Endodermal cell (in vitro differentiated cells): ENCODE measurements around the gene TMEM87B. TPM values are rescaled to one million over a fixed set of nuclear protein-coding genes. Genes with fewer than 3 reads are reported as not detected.

ENCODE experiments used
- DNase-seq: peaks from one replicate; pipeline ENCODE4 v3.0.0-alpha.2; 2017
- H3K27ac ChIP-seq: 2 replicates; pipeline ENCODE4 v1.5.1; 2013; ENCODE audit warnings: mild to moderate bottlenecking, low read depth, low read length, moderate library complexity
- H3K27me3 ChIP-seq: 2 replicates; pipeline ENCODE4 v1.6.1; 2013; ENCODE audit warnings: mild to moderate bottlenecking, low read length, moderate library complexity; ENCODE audit not compliant: insufficient read depth, control insufficient read depth, poor library complexity, severe bottlenecking
- H3K36me3 ChIP-seq: 2 replicates; pipeline ENCODE4 v1.7.0; 2013; ENCODE audit warnings: mild to moderate bottlenecking, low read length, moderate library complexity; ENCODE audit not compliant: control insufficient read depth, insufficient read depth
- H3K4me1 ChIP-seq: one replicate; pipeline ENCODE4 v1.7.0; 2013; ENCODE audit warnings: low read length; ENCODE audit not compliant: control insufficient read depth, insufficient read depth
- H3K4me3 ChIP-seq: 2 replicates; pipeline ENCODE4 v1.5.1; 2013; ENCODE audit warnings: mild to moderate bottlenecking, low read length, moderate library complexity
- H3K9ac ChIP-seq: 2 replicates; pipeline ENCODE4 v1.6.1; 2013; ENCODE audit warnings: mild to moderate bottlenecking, low read length, moderate library complexity; ENCODE audit not compliant: poor library complexity, severe bottlenecking; ENCODE audit errors: extremely low read depth
- H3K9me3 ChIP-seq: 2 replicates; pipeline ENCODE4 v1.6.1; 2013; ENCODE audit warnings: mild to moderate bottlenecking, low read length, moderate library complexity; ENCODE audit not compliant: control insufficient read depth
- H3K27ac Mint-ChIP-seq: 2 replicates; pipeline ENCODE4 v1.8.0; 2020; ENCODE audit warnings: mixed read lengths
- H3K27me3 Mint-ChIP-seq: 2 replicates; pipeline ENCODE4 v1.8.0; 2021; ENCODE audit warnings: mild to moderate bottlenecking, mixed read lengths; ENCODE audit not compliant: insufficient read depth
- H3K36me3 Mint-ChIP-seq: 2 replicates; pipeline ENCODE4 v1.8.0; 2020; ENCODE audit warnings: low read depth, mixed read lengths
- H3K4me1 Mint-ChIP-seq: 2 replicates; pipeline ENCODE4 v1.8.0; 2020; ENCODE audit warnings: mixed read lengths
- H3K4me3 Mint-ChIP-seq: 2 replicates; pipeline ENCODE4 v1.8.0; 2020; ENCODE audit warnings: mild to moderate bottlenecking, moderate library complexity, mixed read lengths
- H3K9me3 Mint-ChIP-seq: 2 replicates; pipeline ENCODE4 v1.8.0; 2020; ENCODE audit warnings: mild to moderate bottlenecking, mixed read lengths
- CTCF ChIP-seq: fragments of 200-600 bp; sonication (generic); conservative IDR thresholded peaks from 2 replicates; pipeline ENCODE4 v1.5.0; 2021; ENCODE audit warnings: antibody characterized with exemption, mild to moderate bottlenecking
- WGBS, 2 experiments: methylation state at CpG; one replicate each; pipeline versions ENCODE4 v1.1.5 to v1.1.7; 2013; ENCODE audit warnings: missing lambda C conversion rate in 2 of 2, mixed read lengths in 1 of 2; ENCODE audit not compliant: insufficient coverage in 1 of 2, insufficient read length in 1 of 2; 5-methylcytosine and 5-hydroxymethylcytosine counted together
- total RNA-seq, 2 donors: library from RNA; stranded (reverse); fragmentation: NEBNext Ultra II Directional in 1 of 2; extraction: Animal tissue kit (Norgen Biotek cat#: 25700) in 1 of 2; gene quantifications; 2 replicates in 1 of 2; 3 replicates in 1 of 2; pipeline ENCODE4 v1.2.1, GENCODE V29; 2021

The TMEM87B gene
- total RNA-seq, 2 donors from 2014 or later: 20.2 to 22.3 TPM

DNA sequence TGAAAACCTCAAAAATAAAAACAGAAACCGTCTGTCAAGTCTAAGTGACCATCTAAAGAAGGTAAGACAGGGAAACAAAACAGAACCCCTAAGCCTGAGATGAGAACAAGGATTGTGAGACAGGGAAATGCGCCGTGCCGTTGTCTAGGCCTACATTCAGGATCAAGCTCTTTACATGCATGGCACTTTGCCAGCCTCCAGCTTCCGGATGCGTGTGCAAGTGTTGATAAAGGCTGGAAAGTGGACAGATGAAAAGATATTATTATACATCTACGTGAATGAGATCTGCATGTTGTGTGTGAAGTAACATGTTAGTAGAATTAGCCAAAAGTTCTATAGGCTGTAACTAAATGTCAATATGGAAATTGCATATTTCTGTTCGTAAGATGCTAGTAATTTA lies 28.6 kb upstream of the TMEM87B start:
- TF ChIP-seq CTCF: no peak
- no peak overlapping the region for H3K4me3 ChIP-seq
- no peak for DNase-seq
- Mint-ChIP-seq H3K4me3 (no peak overlapping the region), H3K4me1 (peaks cover 17% of the 10 kb centered on the region), H3K9me3 (peaks cover 6% of the 10 kb centered on the region), H3K27ac (peak overlapping the region; percentile 14), H3K27me3 (no peaks in the 10 kb centered on the region), H3K36me3 (peaks cover 71% of the 10 kb centered on the region)
- no peaks in the 10 kb centered on the region for H3K27me3 ChIP-seq
- H3K9me3 ChIP-seq: peaks cover 12% of the 10 kb centered on the region
- WGBS, 2 experiments: 96 to 97% methylated on average over 6 to 8 of the region's 8 CpGs
- H3K4me1 ChIP-seq: no peaks in the 10 kb centered on the region
- peaks cover 78% of the 10 kb centered on the region for H3K36me3 ChIP-seq
- H3K27ac ChIP-seq: no peak overlapping the region
- H3K9ac ChIP-seq: no peak overlapping the region

GRCh38 chr2:112027767-112028166 lies 27.3 kb upstream of the TMEM87B start:
- H3K9me3 Mint-ChIP-seq: peaks cover 6% of the 10 kb centered on the region
- H3K27me3 Mint-ChIP-seq: no peaks in the 10 kb centered on the region
- no peak overlapping the region for H3K27ac ChIP-seq
- no peak overlapping the region for H3K4me3 ChIP-seq
- peaks cover 58% of the 10 kb centered on the region for H3K36me3 Mint-ChIP-seq
- peaks cover 25% of the 10 kb centered on the region for H3K4me1 Mint-ChIP-seq
- 90 to 94% methylated on average over 2 to 3 of the region's 3 CpGs for WGBS, 2 experiments
- no peak overlapping the region for H3K9ac ChIP-seq
- H3K9me3 ChIP-seq: peaks cover 12% of the 10 kb centered on the region
- no peak for DNase-seq
- TF ChIP-seq CTCF: no peak
- H3K4me3 Mint-ChIP-seq: no peak overlapping the region
- H3K36me3 ChIP-seq: peaks cover 65% of the 10 kb centered on the region
- H3K27ac Mint-ChIP-seq: no peak overlapping the region
- no peaks in the 10 kb centered on the region for H3K27me3 ChIP-seq
- no peaks in the 10 kb centered on the region for H3K4me1 ChIP-seq

- H3K27ac Mint-ChIP-seq: no peak overlapping the region
- WGBS, 2 experiments: 95 to 100% methylated on average over 2 of the region's 2 CpGs
Measured at GRCh38 chr2:112029164-112029563, 25.9 kb upstream of the TMEM87B start.

More at GRCh38 chr2:112029164-112029563, 25.9 kb upstream of the TMEM87B start:
- no peaks in the 10 kb centered on the region for H3K27me3 Mint-ChIP-seq
- H3K36me3 Mint-ChIP-seq: peaks cover 48% of the 10 kb centered on the region
- no peaks in the 10 kb centered on the region for H3K27me3 ChIP-seq
- peaks cover 16% of the 10 kb centered on the region for H3K9me3 ChIP-seq
- peaks cover 25% of the 10 kb centered on the region for H3K4me1 Mint-ChIP-seq
- no peak overlapping the region for H3K9ac ChIP-seq
- no peaks in the 10 kb centered on the region for H3K4me1 ChIP-seq
- TF ChIP-seq CTCF: no peak
- H3K4me3 Mint-ChIP-seq: no peak overlapping the region
- no peak for DNase-seq
- H3K27ac ChIP-seq: no peak overlapping the region
- no peak overlapping the region for H3K4me3 ChIP-seq
- H3K36me3 ChIP-seq: peaks cover 55% of the 10 kb centered on the region
- peaks cover 6% of the 10 kb centered on the region for H3K9me3 Mint-ChIP-seq
